ENCODE data around the gene USP3. TPM values are rescaled to one million over a fixed set of nuclear protein-coding genes. Genes with fewer than 3 reads are reported as not detected.

The USP3 gene
- total and polyA plus RNA-seq, 10 of the 15 experiments (the other 5 are each of a cell fraction or from before 2014, with no cell fraction given): 23.8 to 64.5 (median 50.3) TPM

DNA sequence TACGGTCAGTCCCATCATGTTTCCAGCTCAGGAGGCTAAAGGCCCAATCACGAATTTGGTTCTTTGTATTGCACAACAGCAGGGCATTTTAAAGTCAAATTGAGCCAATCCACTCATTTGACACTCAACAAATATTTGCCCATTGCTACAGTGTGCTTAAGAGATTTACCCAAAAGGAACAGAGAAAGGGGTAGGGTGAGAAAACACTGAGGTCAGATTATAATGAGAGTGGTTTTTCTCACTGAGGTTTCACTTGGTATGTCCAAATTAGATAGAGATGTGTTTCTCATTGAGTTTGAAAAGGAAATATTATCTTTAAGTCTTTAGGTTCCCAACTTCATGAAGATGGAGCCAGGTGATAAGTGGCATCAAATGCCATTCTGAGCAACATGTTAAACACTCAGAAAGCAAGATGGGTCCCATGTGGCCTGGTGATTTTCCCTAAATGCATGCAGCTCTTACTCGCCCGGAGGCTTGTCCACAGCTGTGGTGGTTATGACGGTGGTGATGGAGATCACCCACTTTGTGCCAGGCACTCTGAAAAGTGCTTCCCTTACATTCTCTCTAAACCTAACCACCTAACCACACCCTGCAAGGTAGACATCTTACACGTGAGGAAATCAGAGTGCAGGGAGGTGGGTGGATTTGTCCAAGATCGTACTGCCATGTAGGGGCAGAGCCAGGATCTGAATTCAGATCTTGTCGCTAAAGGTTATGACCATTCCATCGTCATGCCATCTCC, 31.2 kb upstream of the USP3 start (continued):
- TF ChIP-seq, protein P1, sequence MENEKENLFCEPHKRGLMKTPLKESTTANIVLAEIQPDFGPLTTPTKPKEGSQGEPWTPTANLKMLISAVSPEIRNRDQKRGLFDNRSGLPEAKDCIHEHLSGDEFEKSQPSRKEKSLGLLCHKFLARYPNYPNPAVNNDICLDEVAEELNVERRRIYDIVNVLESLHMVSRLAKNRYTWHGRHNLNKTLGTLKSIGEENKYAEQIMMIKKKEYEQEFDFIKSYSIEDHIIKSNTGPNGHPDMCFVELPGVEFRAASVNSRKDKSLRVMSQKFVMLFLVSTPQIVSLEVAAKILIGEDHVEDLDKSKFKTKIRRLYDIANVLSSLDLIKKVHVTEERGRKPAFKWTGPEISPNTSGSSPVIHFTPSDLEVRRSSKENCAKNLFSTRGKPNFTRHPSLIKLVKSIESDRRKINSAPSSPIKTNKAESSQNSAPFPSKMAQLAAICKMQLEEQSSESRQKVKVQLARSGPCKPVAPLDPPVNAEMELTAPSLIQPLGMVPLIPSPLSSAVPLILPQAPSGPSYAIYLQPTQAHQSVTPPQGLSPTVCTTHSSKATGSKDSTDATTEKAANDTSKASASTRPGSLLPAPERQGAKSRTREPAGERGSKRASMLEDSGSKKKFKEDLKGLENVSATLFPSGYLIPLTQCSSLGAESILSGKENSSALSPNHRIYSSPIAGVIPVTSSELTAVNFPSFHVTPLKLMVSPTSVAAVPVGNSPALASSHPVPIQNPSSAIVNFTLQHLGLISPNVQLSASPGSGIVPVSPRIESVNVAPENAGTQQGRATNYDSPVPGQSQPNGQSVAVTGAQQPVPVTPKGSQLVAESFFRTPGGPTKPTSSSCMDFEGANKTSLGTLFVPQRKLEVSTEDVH (IDR thresholded peaks at IDR 0.05; ENCODE audit: low read depth, partially characterized antibody): no peak
- TF ChIP-seq BCL11A (IDR thresholded peaks at IDR 0.05; ENCODE audit: low read depth, low read length) (peak; percentile 50), BHLHE40 (IDR thresholded peaks at IDR 0.05; ENCODE audit: borderline replicate concordance in 1 of 2, low read depth in 2 of 2, low read length in 1 of 2) (peak; percentile 84 to 90), CEBPB (IDR thresholded peaks at IDR 0.05; ENCODE audit: borderline replicate concordance in 1 of 2, low read depth in 2 of 2, low read length in 2 of 2) (peak in 1 of 2 experiments; percentile 97; a peak in 2 of 4 replicates), RUNX3 (IDR thresholded peaks at IDR 0.05; ENCODE audit: low read length) (peak; percentile 76), CREM (IDR thresholded peaks at IDR 0.05; ENCODE audit: low read depth) (peak; percentile 8; the same call in 1 of the 2 replicates), SUPT20H (IDR thresholded peaks at IDR 0.05; ENCODE audit: borderline replicate concordance, control insufficient read depth, low read depth, low read length) (no peak), MTA2 (IDR thresholded peaks at IDR 0.05; ENCODE audit: low read depth) (peak; percentile 98), CHD2 (IDR thresholded peaks at IDR 0.05; ENCODE audit: borderline replicate concordance, low read depth, low read length) (no peak), ZBED1 (IDR thresholded peaks at IDR 0.05; ENCODE audit: borderline replicate concordance) (0 out of 2 replicates have a peak, but pooled peaks have one; percentile 18), BRCA1 (IDR thresholded peaks at IDR 0.05; ENCODE audit: low read depth, low read length) (no peak), NFYB (IDR thresholded peaks at IDR 0.05; ENCODE audit: insufficient read depth, low read depth, low read length) (peak; percentile 51; the same call in 1 of the 2 replicates), TCF3 (IDR thresholded peaks at IDR 0.05; ENCODE audit: borderline replicate concordance, insufficient read depth, low read depth, low read length) (0 out of 2 replicates have a peak, but pooled peaks have one; percentile 59)
- TF ChIP-seq, protein P2, sequence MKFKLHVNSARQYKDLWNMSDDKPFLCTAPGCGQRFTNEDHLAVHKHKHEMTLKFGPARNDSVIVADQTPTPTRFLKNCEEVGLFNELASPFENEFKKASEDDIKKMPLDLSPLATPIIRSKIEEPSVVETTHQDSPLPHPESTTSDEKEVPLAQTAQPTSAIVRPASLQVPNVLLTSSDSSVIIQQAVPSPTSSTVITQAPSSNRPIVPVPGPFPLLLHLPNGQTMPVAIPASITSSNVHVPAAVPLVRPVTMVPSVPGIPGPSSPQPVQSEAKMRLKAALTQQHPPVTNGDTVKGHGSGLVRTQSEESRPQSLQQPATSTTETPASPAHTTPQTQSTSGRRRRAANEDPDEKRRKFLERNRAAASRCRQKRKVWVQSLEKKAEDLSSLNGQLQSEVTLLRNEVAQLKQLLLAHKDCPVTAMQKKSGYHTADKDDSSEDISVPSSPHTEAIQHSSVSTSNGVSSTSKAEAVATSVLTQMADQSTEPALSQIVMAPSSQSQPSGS (IDR thresholded peaks at IDR 0.05; ENCODE audit: low read length): peak; percentile 75; the same call in 1 of the 2 replicates
- TF ChIP-seq, protein P3, sequence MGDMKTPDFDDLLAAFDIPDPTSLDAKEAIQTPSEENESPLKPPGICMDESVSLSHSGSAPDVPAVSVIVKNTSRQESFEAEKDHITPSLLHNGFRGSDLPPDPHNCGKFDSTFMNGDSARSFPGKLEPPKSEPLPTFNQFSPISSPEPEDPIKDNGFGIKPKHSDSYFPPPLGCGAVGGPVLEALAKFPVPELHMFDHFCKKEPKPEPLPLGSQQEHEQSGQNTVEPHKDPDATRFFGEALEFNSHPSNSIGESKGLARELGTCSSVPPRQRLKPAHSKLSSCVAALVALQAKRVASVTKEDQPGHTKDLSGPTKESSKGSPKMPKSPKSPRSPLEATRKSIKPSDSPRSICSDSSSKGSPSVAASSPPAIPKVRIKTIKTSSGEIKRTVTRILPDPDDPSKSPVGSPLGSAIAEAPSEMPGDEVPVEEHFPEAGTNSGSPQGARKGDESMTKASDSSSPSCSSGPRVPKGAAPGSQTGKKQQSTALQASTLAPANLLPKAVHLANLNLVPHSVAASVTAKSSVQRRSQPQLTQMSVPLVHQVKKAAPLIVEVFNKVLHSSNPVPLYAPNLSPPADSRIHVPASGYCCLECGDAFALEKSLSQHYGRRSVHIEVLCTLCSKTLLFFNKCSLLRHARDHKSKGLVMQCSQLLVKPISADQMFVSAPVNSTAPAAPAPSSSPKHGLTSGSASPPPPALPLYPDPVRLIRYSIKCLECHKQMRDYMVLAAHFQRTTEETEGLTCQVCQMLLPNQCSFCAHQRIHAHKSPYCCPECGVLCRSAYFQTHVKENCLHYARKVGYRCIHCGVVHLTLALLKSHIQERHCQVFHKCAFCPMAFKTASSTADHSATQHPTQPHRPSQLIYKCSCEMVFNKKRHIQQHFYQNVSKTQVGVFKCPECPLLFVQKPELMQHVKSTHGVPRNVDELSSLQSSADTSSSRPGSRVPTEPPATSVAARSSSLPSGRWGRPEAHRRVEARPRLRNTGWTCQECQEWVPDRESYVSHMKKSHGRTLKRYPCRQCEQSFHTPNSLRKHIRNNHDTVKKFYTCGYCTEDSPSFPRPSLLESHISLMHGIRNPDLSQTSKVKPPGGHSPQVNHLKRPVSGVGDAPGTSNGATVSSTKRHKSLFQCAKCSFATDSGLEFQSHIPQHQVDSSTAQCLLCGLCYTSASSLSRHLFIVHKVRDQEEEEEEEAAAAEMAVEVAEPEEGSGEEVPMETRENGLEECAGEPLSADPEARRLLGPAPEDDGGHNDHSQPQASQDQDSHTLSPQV (IDR thresholded peaks at IDR 0.05): 0 out of 2 replicates have a peak, but pooled peaks have one; percentile 53
- TF ChIP-seq, protein P4, sequence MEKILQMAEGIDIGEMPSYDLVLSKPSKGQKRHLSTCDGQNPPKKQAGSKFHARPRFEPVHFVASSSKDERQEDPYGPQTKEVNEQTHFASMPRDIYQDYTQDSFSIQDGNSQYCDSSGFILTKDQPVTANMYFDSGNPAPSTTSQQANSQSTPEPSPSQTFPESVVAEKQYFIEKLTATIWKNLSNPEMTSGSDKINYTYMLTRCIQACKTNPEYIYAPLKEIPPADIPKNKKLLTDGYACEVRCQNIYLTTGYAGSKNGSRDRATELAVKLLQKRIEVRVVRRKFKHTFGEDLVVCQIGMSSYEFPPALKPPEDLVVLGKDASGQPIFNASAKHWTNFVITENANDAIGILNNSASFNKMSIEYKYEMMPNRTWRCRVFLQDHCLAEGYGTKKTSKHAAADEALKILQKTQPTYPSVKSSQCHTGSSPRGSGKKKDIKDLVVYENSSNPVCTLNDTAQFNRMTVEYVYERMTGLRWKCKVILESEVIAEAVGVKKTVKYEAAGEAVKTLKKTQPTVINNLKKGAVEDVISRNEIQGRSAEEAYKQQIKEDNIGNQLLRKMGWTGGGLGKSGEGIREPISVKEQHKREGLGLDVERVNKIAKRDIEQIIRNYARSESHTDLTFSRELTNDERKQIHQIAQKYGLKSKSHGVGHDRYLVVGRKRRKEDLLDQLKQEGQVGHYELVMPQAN (conservative IDR thresholded peaks at IDR 0.05): no peak
